ENCODE data around the gene PASK. TPM values are rescaled to one million over a fixed set of nuclear protein-coding genes. Genes with fewer than 3 reads are reported as not detected.

Gene PASK
- total RNA-seq, 2 experiments from 2014 or later: 26.8 to 84.3 TPM

- no peaks in the 10 kb centered on the region for H3K36me3 ChIP-seq (ENCODE audit: insufficient read depth, low read length)
- no peaks in the 10 kb centered on the region for H3K79me2 ChIP-seq (ENCODE audit: insufficient read depth, low read depth, low read length)
- TF ChIP-seq EZH2phosphoT487 (IDR thresholded peaks at IDR 0.05; ENCODE audit: borderline replicate concordance, low read depth, low read length): no peak
- ChIA-PET CTCF (ENCODE audit: unreplicated experiment) (no interaction called here), POLR2A (no interaction called here)
- no peaks in the 10 kb centered on the region for H3K9me2 ChIP-seq (ENCODE audit: insufficient read depth, low read length)
- no peaks in the 10 kb centered on the region for H3K9me3 ChIP-seq (ENCODE audit: low read length)
- H2AFZ ChIP-seq (ENCODE audit: low read length): peak within 1 kb of the TSS; percentile 14
- DNase-seq (ENCODE audit: low spot score): peak; percentile 23
- peaks cover 13% of the 10 kb centered on the region for H3K4me1 ChIP-seq (ENCODE audit: insufficient read depth, low read length, poor library complexity, severe bottlenecking)
- intact Hi-C loops (cut with micrococcal nuclease; ENCODE audit: unreplicated experiment): no loop called here
- H3K27ac ChIP-seq (ENCODE audit: low read depth, low read length, poor library complexity, severe bottlenecking): no peak within 1 kb of the TSS
- no peaks in the 10 kb centered on the region for H4K20me1 ChIP-seq (ENCODE audit: insufficient read depth, low read length)
- H3K4me3 ChIP-seq (ENCODE audit: low read depth, low read length, poor library complexity, severe bottlenecking): peak within 1 kb of the TSS; percentile 29
- no TSS peak for BruUV-seq (replicated peaks)
- H3K4me2 ChIP-seq (ENCODE audit: low read length): peak within 1 kb of the TSS; percentile 49
Observed at GRCh38 chr2:241188361-241189092, 39.3 kb upstream of the PASK start, which contains the start of gene ANO7. Gene ANO7, plus strand, starts transcription at chr2:241188677. Its CDS starts 1,387 bp downstream, at chr2:241190064.

- Histone ChIP-seq H3K4me2 (ENCODE audit: low read length) (peak overlapping the region; percentile 49), H3K4me1 (ENCODE audit: insufficient read depth, low read length, poor library complexity, severe bottlenecking) (peaks cover 13% of the 10 kb centered on the region), H4K20me1 (ENCODE audit: insufficient read depth, low read length) (no peaks in the 10 kb centered on the region), H2AFZ (ENCODE audit: low read length) (0 out of 2 replicates have a peak overlapping the region, but pooled peaks have one; percentile 14), H3K36me3 (ENCODE audit: insufficient read depth, low read length) (no peaks in the 10 kb centered on the region), H3K27ac (ENCODE audit: low read depth, low read length, poor library complexity, severe bottlenecking) (no peak overlapping the region), H3K9me2 (ENCODE audit: insufficient read depth, low read length) (no peaks in the 10 kb centered on the region), H3K9me3 (ENCODE audit: low read length) (no peaks in the 10 kb centered on the region), H3K4me3 (ENCODE audit: low read depth, low read length, poor library complexity, severe bottlenecking) (peak overlapping the region; percentile 29), H3K79me2 (ENCODE audit: insufficient read depth, low read depth, low read length) (no peaks in the 10 kb centered on the region)
- no TSS peak for BruUV-seq (replicated peaks)
- TF ChIP-seq EZH2phosphoT487 (IDR thresholded peaks at IDR 0.05; ENCODE audit: borderline replicate concordance, low read depth, low read length): no peak
- no peak for TF ChIP-seq CTCF (conservative IDR thresholded peaks at IDR 0.05; ENCODE audit: low read length)
- ChIA-PET POLR2A (no interaction called here), CTCF (ENCODE audit: unreplicated experiment) (no interaction called here)
- intact Hi-C loops (cut with micrococcal nuclease; ENCODE audit: unreplicated experiment): no loop called here
- DNase-seq (ENCODE audit: low spot score): no peak
Observed at GRCh38 chr2:241187918-241188234, 38.6 kb upstream of the PASK start.

- Histone ChIP-seq H2AFZ (ENCODE audit: low read length) (no peak overlapping the region), H3K79me2 (ENCODE audit: insufficient read depth, low read depth, low read length) (no peaks in the 10 kb centered on the region), H3K4me1 (ENCODE audit: insufficient read depth, low read length, poor library complexity, severe bottlenecking) (peaks cover 13% of the 10 kb centered on the region), H3K4me2 (ENCODE audit: low read length) (no peak overlapping the region), H3K27ac (ENCODE audit: low read depth, low read length, poor library complexity, severe bottlenecking) (no peak overlapping the region), H4K20me1 (ENCODE audit: insufficient read depth, low read length) (no peaks in the 10 kb centered on the region), H3K9me3 (ENCODE audit: low read length) (no peaks in the 10 kb centered on the region), H3K36me3 (ENCODE audit: insufficient read depth, low read length) (no peaks in the 10 kb centered on the region), H3K4me3 (ENCODE audit: low read depth, low read length, poor library complexity, severe bottlenecking) (no peak overlapping the region), H3K9me2 (ENCODE audit: insufficient read depth, low read length) (no peaks in the 10 kb centered on the region)
- TF ChIP-seq EZH2phosphoT487 (IDR thresholded peaks at IDR 0.05; ENCODE audit: borderline replicate concordance, low read depth, low read length) (no peak), CTCF (conservative IDR thresholded peaks at IDR 0.05; ENCODE audit: low read length) (no peak)
- ChIA-PET POLR2A (no interaction called here), CTCF (ENCODE audit: unreplicated experiment) (interaction anchor here (0.6 kb wide), 1 partner anchor 49 kb away, joined by 12 read pairs; no protein-coding TSS in a partner anchor)
- BruUV-seq (replicated peaks): no TSS peak
- intact Hi-C loops (cut with micrococcal nuclease; ENCODE audit: unreplicated experiment): no loop called here
- no peak for DNase-seq (ENCODE audit: low spot score)
Observed at GRCh38 chr2:241187101-241187917, 38.0 kb upstream of the PASK start.
